SU-DHL-6 (cell line): Measurements from ENCODE around the gene CTDSPL.

Source experiments
- EZH2phosphoT487 ChIP-seq: fragments of 200-600 bp; sonication (generic), shearing (Covaris generic); conservative IDR thresholded peaks from 2 replicates; pipeline ENCODE4 v1.6.1; 2018; ENCODE audit warnings: mild to moderate bottlenecking, antibody characterized with exemption, low read length, moderate library complexity, mixed read lengths
- TF ChIP-seq, protein P1 (sequence below): fragments of 200-600 bp; sonication (generic); IDR thresholded peaks from one replicate; pipeline ENCODE4 v1.5.1; 2017; ENCODE audit warnings: antibody characterized with exemption, mild to moderate bottlenecking, low read length, moderate library complexity; ENCODE audit not compliant: insufficient read depth, poor library complexity, severe bottlenecking

DNA sequence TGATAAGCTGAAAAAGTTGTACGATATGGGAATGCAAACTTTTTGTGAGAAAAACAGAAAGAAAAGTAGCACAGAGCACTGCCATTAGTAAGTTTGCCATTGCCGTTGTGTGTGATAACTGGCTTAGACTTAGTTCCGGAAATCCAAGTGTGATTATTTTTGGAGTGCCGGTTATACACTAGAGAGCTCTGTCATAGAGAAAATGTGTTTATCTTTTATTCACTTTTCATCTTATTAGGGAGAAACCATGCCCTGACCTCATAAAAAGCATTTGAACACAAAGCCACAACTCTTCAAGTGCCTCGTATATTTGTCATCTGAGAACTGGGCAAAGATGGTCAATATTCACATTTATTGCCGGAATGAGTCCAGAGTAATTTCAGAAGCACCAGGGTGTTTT lies 36.1 kb downstream of the CTDSPL start:
- TF ChIP-seq, protein P1, sequence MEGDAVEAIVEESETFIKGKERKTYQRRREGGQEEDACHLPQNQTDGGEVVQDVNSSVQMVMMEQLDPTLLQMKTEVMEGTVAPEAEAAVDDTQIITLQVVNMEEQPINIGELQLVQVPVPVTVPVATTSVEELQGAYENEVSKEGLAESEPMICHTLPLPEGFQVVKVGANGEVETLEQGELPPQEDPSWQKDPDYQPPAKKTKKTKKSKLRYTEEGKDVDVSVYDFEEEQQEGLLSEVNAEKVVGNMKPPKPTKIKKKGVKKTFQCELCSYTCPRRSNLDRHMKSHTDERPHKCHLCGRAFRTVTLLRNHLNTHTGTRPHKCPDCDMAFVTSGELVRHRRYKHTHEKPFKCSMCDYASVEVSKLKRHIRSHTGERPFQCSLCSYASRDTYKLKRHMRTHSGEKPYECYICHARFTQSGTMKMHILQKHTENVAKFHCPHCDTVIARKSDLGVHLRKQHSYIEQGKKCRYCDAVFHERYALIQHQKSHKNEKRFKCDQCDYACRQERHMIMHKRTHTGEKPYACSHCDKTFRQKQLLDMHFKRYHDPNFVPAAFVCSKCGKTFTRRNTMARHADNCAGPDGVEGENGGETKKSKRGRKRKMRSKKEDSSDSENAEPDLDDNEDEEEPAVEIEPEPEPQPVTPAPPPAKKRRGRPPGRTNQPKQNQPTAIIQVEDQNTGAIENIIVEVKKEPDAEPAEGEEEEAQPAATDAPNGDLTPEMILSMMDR: no peak
- TF ChIP-seq EZH2phosphoT487: no peak
